HCT116 (cell line): ENCODE results near the gene DAGLA. TPM values are rescaled to one million over a fixed set of nuclear protein-coding genes. Genes with fewer than 3 reads are reported as not detected.

Experiments used
- ATAC-seq: fragments of 200-7000 bp; cut with Tn5 transposase; 2 replicates; pipeline ENCODE4 v1.9.1; 2020; ENCODE audit warnings: mild to moderate bottlenecking, moderate library complexity
- BruUV-seq: library from RNA; stranded (reverse); fragments of 400-500 nt; replicated peaks from 2 replicates; lab custom pipeline; 2021; lab: Mats Ljungman, UMichigan
- CTCF ChIA-PET: fragments of 300-600 bp; sonication (Branson Sonifier 250); formaldehyde crosslinking; loops from one replicate; lab custom pipeline; 2021; ENCODE audit warnings: antibody characterized with exemption; lab: Charles Lee
- POLR2A ChIA-PET: fragments of 300-600, 350-600 bp; sonication (Branson Sonifier 250); formaldehyde crosslinking; loops from one replicate; lab custom pipeline; 2021; ENCODE audit warnings: antibody characterized with exemption; lab: Charles Lee
- RAD21 ChIA-PET, 2 experiments: fragments of 300-600 bp; sonication (Branson Sonifier 250); formaldehyde crosslinking; loops; one replicate each; lab custom pipeline; 2023; ENCODE audit warnings: low total read pairs in 2 of 2; ENCODE audit not compliant: uncharacterized antibody in 2 of 2, unreplicated experiment in 2 of 2, low non-redundant PET in 1 of 2; lab: Charles Lee
- DNase-seq: peaks from one replicate; pipeline ENCODE4 v3.0.0-alpha.2; 2010; ENCODE audit warnings: low read depth, low spot score
- H2AFZ ChIP-seq: fragments of 200-600 bp; shearing (Covaris generic), sonication (generic); 2 replicates; pipeline ENCODE4 v1.6.1; 2017; ENCODE audit warnings: low read depth, mixed run types, mixed read lengths, antibody characterized with exemption, low read length; ENCODE audit not compliant: poor library complexity, severe bottlenecking
- H3K27ac ChIP-seq: 2 replicates; pipeline ENCODE4 v1.5.1; 2012; ENCODE audit warnings: low read depth, low read length
- H3K27me3 ChIP-seq: fragments of 200-600 bp; sonication (generic); 2 replicates; pipeline ENCODE4 v1.6.1; 2016; ENCODE audit warnings: mixed run types, low read length, mixed read lengths; ENCODE audit not compliant: insufficient read depth
- H3K36me3 ChIP-seq, 2 experiments: fragments of 200-500 bp in 1 of 2; fragments of 200-600 bp in 1 of 2; sonication (Bioruptor generic) in 1 of 2; sonication (generic) in 1 of 2; 2 replicates each; pipeline versions ENCODE4 v1.5.1 to v1.6.1; 2014 to 2016; ENCODE audit warnings: low read length in 2 of 2, inconsistent platforms in 1 of 2, mixed read lengths in 1 of 2, mixed run types in 1 of 2; ENCODE audit not compliant: insufficient read depth in 2 of 2, control insufficient read depth in 1 of 2
- H3K4me1 ChIP-seq, 2 experiments: fragments of 200-600 bp in 1 of 2; sonication (generic) in 1 of 2; 2 replicates each; pipeline versions ENCODE4 v1.5.1 to v1.6.1; 2012 to 2017; ENCODE audit warnings: low read length in 2 of 2, inconsistent platforms in 1 of 2, mild to moderate bottlenecking in 1 of 2, mixed read lengths in 1 of 2, mixed run types in 1 of 2, moderate library complexity in 1 of 2; ENCODE audit not compliant: insufficient read depth in 2 of 2, control insufficient read depth in 1 of 2
- H3K4me2 ChIP-seq: fragments of 200-600 bp; sonication (generic); 2 replicates; pipeline ENCODE4 v1.6.1; 2017; ENCODE audit warnings: mixed run types, low read length, mixed read lengths
- H3K4me3 ChIP-seq, 2 experiments: fragments of 200-600 bp in 1 of 2; sonication (generic) in 1 of 2; replicated peaks in 1 of 2; 2 replicates each; pipeline ENCODE4 v1.5.1; 2011 to 2016; ENCODE audit warnings: low read length in 2 of 2, control low read depth in 1 of 2, low read depth in 1 of 2, mild to moderate bottlenecking in 1 of 2, mixed read lengths in 1 of 2, mixed run types in 1 of 2
- H3K79me2 ChIP-seq: fragments of 200-600 bp; sonication (generic); 2 replicates; pipeline ENCODE4 v1.6.1; 2017; ENCODE audit warnings: mild to moderate bottlenecking, mixed run types, low read length, moderate library complexity, mixed read lengths; ENCODE audit not compliant: insufficient read depth
- H3K9ac ChIP-seq: fragments of 200-600 bp; sonication (generic); 2 replicates; pipeline ENCODE4 v1.6.1; 2016; ENCODE audit warnings: low read length, mixed read lengths
- H3K9me2 ChIP-seq: fragments of 200-600 bp; sonication (generic), shearing (Covaris generic); 2 replicates; pipeline ENCODE4 v1.6.1; 2017; ENCODE audit warnings: mixed run types, mild to moderate bottlenecking, moderate library complexity; ENCODE audit not compliant: insufficient read depth
- H3K9me3 ChIP-seq, 2 experiments: fragments of 200-500 bp in 1 of 2; fragments of 200-600 bp in 1 of 2; sonication (Bioruptor generic) in 1 of 2; sonication (generic) in 1 of 2; 2 replicates each; pipeline ENCODE4 v1.6.1; 2014 to 2017; ENCODE audit warnings: low read length in 2 of 2, mixed read lengths in 2 of 2, inconsistent platforms in 1 of 2, low read depth in 1 of 2, mild to moderate bottlenecking in 1 of 2, mixed run types in 1 of 2, moderate library complexity in 1 of 2; ENCODE audit not compliant: control insufficient read depth in 1 of 2, insufficient read depth in 1 of 2
- H4K20me1 ChIP-seq: fragments of 200-600 bp; sonication (generic), shearing (Covaris generic); 2 replicates; pipeline ENCODE4 v1.6.1; 2017; ENCODE audit warnings: mixed run types, mild to moderate bottlenecking, moderate library complexity; ENCODE audit not compliant: insufficient read depth
- EGR1 ChIP-seq: IDR thresholded peaks from 2 replicates; pipeline ENCODE4 v1.6.1; 2012; ENCODE audit warnings: low read depth
- ELF1 ChIP-seq: IDR thresholded peaks from 2 replicates; pipeline ENCODE4 v1.6.1; 2012; ENCODE audit warnings: low read depth, borderline replicate concordance
- EZH2phosphoT487 ChIP-seq: fragments of 200-600 bp; IDR thresholded peaks from 2 replicates; pipeline ENCODE4 v1.6.1; 2018; ENCODE audit warnings: antibody characterized with exemption, borderline replicate concordance
- JUND ChIP-seq: IDR thresholded peaks from 2 replicates; pipeline ENCODE4 v1.6.1; 2012
- POLR2AphosphoS5 ChIP-seq: IDR thresholded peaks from 2 replicates; pipeline ENCODE4 v1.6.1; 2011; ENCODE audit warnings: mild to moderate bottlenecking, low read depth, low read length, moderate library complexity
- REST ChIP-seq: IDR thresholded peaks from 2 replicates; pipeline ENCODE4 v1.6.1; 2012; ENCODE audit warnings: low read depth
- SP1 ChIP-seq: IDR thresholded peaks from 2 replicates; pipeline ENCODE4 v1.6.1; 2012; ENCODE audit warnings: low read depth
- TCF7L2 ChIP-seq: IDR thresholded peaks from 2 replicates; pipeline ENCODE4 v1.7.0; 2011; ENCODE audit warnings: borderline replicate concordance, inconsistent platforms; ENCODE audit not compliant: insufficient read depth, insufficient read length; ENCODE audit errors: extremely low read depth
- YY1 ChIP-seq: IDR thresholded peaks from 2 replicates; pipeline ENCODE4 v1.6.1; 2011; ENCODE audit warnings: low read length, low read depth, moderate library complexity, mild to moderate bottlenecking; ENCODE audit not compliant: insufficient replicate concordance; ENCODE audit errors: extremely low read depth
- intact Hi-C: fragments of 100-400 bp; cut with micrococcal nuclease; formaldehyde crosslinking; loops from 2 replicates; pipeline ENCODE4 v1.10.0; 2022
- total RNA-seq: library from RNA; stranded (reverse); gene quantifications from one replicate; pipeline ENCODE4 v1.2.1, GENCODE V29; 2021; ENCODE audit not compliant: unreplicated experiment
- TF ChIP-seq, protein P1 (sequence below): IDR thresholded peaks from 2 replicates; pipeline ENCODE4 v1.6.1; 2012

DAGLA gene
- total RNA-seq, 1 experiment from 2014 or later: 2.7 TPM

DNA sequence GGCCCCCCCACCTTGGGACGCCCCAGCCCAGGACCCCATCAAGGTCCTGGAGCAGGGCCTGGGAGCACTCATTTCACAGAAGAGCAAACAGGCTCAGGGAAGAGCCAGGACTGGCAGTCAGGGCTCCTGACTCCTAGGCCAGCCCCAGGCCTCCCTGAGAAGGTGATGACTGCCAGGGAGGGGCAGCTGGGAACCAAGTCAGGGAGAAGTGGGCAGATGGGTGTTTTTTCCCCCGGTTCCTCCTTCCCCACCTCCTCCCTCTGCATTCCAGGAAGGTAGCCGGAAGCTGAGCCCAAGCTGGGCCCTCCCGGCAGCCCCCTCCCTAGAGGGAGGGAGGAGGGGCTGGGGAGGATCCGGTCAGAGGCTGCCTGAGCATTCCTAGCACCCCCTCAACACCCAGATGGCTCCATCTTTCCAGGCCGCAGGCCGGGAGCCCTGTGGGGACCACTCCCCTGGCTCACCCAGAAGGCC lies 91.8 kb downstream of the DAGLA start:
- intact Hi-C loops: no loop called here

More for the DNA sequence above, 91.8 kb downstream of the DAGLA start:
- no peak overlapping the region for H3K4me3 ChIP-seq
- ATAC-seq (no peak), DNase-seq (no peak)
- H3K27me3 ChIP-seq: no peaks in the 10 kb centered on the region
- no peak overlapping the region for H3K9ac ChIP-seq
- BruUV-seq: no TSS peak
- H2AFZ ChIP-seq: no peak overlapping the region
- CTCF ChIA-PET: interaction anchor here (1.0 to 1.1 kb wide), 2 partner anchors 25 to 336 kb away, joined by 3 to 8 read pairs; no protein-coding TSS in a partner anchor
- no peaks in the 10 kb centered on the region for H3K36me3 ChIP-seq
- peak overlapping the region; percentile 53; the same call in 1 of the 2 replicates for H3K27ac ChIP-seq
- H3K79me2 ChIP-seq: no peaks in the 10 kb centered on the region
- TF ChIP-seq POLR2AphosphoS5: no peak
- TF ChIP-seq REST: no peak
- no peak for TF ChIP-seq YY1
- no peak for TF ChIP-seq EGR1
- TF ChIP-seq, protein P1, sequence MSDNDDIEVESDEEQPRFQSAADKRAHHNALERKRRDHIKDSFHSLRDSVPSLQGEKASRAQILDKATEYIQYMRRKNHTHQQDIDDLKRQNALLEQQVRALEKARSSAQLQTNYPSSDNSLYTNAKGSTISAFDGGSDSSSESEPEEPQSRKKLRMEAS: no peak
- TF ChIP-seq SP1: no peak
- no peak for TF ChIP-seq JUND
- TF ChIP-seq ELF1: no peak
- TF ChIP-seq EZH2phosphoT487: no peak
- TF ChIP-seq TCF7L2: no peak
- H3K9me3 ChIP-seq: no peaks in the 10 kb centered on the region
- H4K20me1 ChIP-seq: no peaks in the 10 kb centered on the region
- peak overlapping the region; percentile 33 for H3K4me2 ChIP-seq
- POLR2A ChIA-PET: interaction anchor here (1.0 kb wide), 1 partner anchor 20 kb away, joined by 3 read pairs; no protein-coding TSS in a partner anchor
- RAD21 ChIA-PET: interaction anchor here in 1 of 2 experiments (1.3 kb wide), 1 partner anchor 24 kb away, joined by 8 read pairs; no protein-coding TSS in a partner anchor
- H3K9me2 ChIP-seq: no peaks in the 10 kb centered on the region
- H3K4me1 ChIP-seq: peaks cover 10 to 20% of the 10 kb centered on the region in 2 experiments
